ACHN (cell line): ENCODE measurements around the gene ZMYM2.
"Not testable (repeated sequence)": the region's sequence is repeated elsewhere in the genome, so short reads cannot be mapped to it uniquely, and the experiment has no call there.

Experiments used
- DNase-seq: peaks from one replicate; pipeline ENCODE4 v3.0.0-alpha.2; 2015
- in situ Hi-C: cut with HindIII; loops from 2 replicates; pipeline ENCODE4 v1.10.0; 2017; ENCODE audit warnings: low sequenced_read_pairs, low pct_ligation_motif_present, low pct_unique_long_range_greater_than_20kb

Gene ZMYM2

GRCh38 chr13:19958155-19959111 lies at the start of gene ZMYM2:
ZMYM2 (plus strand) TSS chr13:19958727; CDS start chr13:19993073, 34,346 bp downstream.
- in situ Hi-C loops: no loop called here
- DNase-seq: peak; percentile 93

GRCh38 chr13:19910336-19911072 lies 48.0 kb upstream of the ZMYM2 start:
- peak; percentile 70 for DNase-seq
- in situ Hi-C loops: no loop called here

- DNase-seq: peak; percentile 46
- in situ Hi-C loops: no loop called here
Measured at GRCh38 chr13:19927117-19927748, 31.3 kb upstream of the ZMYM2 start.

GRCh38 chr13:19940106-19940505 lies 18.4 kb upstream of the ZMYM2 start:
- no peak for DNase-seq
- in situ Hi-C loops: no loop called here

GRCh38 chr13:19950374-19950773 lies 8.2 kb upstream of the ZMYM2 start:
- DNase-seq: no peak
- in situ Hi-C loops: no loop called here

GRCh38 chr13:19952850-19953249 lies 5.7 kb upstream of the ZMYM2 start:
- in situ Hi-C loops: no loop called here
- no peak for DNase-seq

GRCh38 chr13:19955873-19956559 lies 2.5 kb upstream of the ZMYM2 start:
- in situ Hi-C loops: no loop called here
- no peak for DNase-seq

GRCh38 chr13:19957320-19958154 lies 990 bp upstream of the ZMYM2 start:
- in situ Hi-C loops: no loop called here
- peak; percentile 83 for DNase-seq

GRCh38 chr13:19959141-19959830 lies 759 bp downstream of the ZMYM2 start:
- in situ Hi-C loops: no loop called here
- DNase-seq: peak; percentile 40

GRCh38 chr13:19959831-19960652 lies 1.5 kb downstream of the ZMYM2 start:
- DNase-seq: peak; percentile 88
- in situ Hi-C loops: no loop called here

GRCh38 chr13:19960653-19960976 lies 2.1 kb downstream of the ZMYM2 start:
- DNase-seq: no peak
- in situ Hi-C loops: no loop called here

- DNase-seq: no peak
- in situ Hi-C loops: no loop called here
Measured at GRCh38 chr13:19961489-19961888, 3.0 kb downstream of the ZMYM2 start.

- DNase-seq: no peak
- in situ Hi-C loops: no loop called here
Measured at GRCh38 chr13:19961924-19962323, 3.4 kb downstream of the ZMYM2 start.

- DNase-seq: no peak
- in situ Hi-C loops: no loop called here
Measured at GRCh38 chr13:19962894-19963293, 4.4 kb downstream of the ZMYM2 start.

- in situ Hi-C loops: no loop called here
- no peak for DNase-seq
Measured at GRCh38 chr13:19967621-19968020, 9.1 kb downstream of the ZMYM2 start.

GRCh38 chr13:19974498-19975009 lies 16.0 kb downstream of the ZMYM2 start:
- in situ Hi-C loops, DNase-seq: not testable (repeated sequence)
